Astrocyte (in vitro differentiated cells and primary cell): ENCODE measurements around the gene PARD3B. TPM values are rescaled to one million over a fixed set of nuclear protein-coding genes. Genes with fewer than 3 reads are reported as not detected.

Experiments used
- DNase-seq: peaks from one replicate; pipeline ENCODE4 v3.0.0-alpha.2; 2010; ENCODE audit warnings: low read depth
- FAIRE-seq: peaks from 2 replicates; lab custom pipeline; 2011; peaks lifted over from hg19 to GRCh38; lab: Jason Lieb, UNC
- H2AFZ ChIP-seq: 2 replicates; pipeline ENCODE4 v1.6.0; 2012; ENCODE audit warnings: low read depth, low read length, inconsistent platforms
- H3K27ac ChIP-seq: 2 replicates; pipeline ENCODE4 v1.5.1; 2011; ENCODE audit warnings: low read depth, low read length, inconsistent platforms
- H3K27me3 ChIP-seq: 2 replicates; pipeline ENCODE4 v1.6.0; 2011; ENCODE audit warnings: low read length, inconsistent platforms; ENCODE audit not compliant: insufficient read depth
- H3K36me3 ChIP-seq: 2 replicates; pipeline ENCODE4 v1.5.1; 2011; ENCODE audit warnings: low read length, inconsistent platforms; ENCODE audit not compliant: insufficient read depth
- H3K4me1 ChIP-seq: 2 replicates; pipeline ENCODE4 v1.5.1; 2011; ENCODE audit warnings: low read length, inconsistent platforms; ENCODE audit not compliant: insufficient read depth
- H3K4me2 ChIP-seq: 2 replicates; pipeline ENCODE4 v1.6.0; 2012; ENCODE audit warnings: low read length, inconsistent platforms
- H3K4me3 ChIP-seq: 2 replicates; pipeline ENCODE4 v1.5.1; 2011; ENCODE audit warnings: low read depth, mild to moderate bottlenecking, low read length, inconsistent platforms; ENCODE audit not compliant: insufficient read depth
- H3K79me2 ChIP-seq: 2 replicates; pipeline ENCODE4 v1.6.0; 2012; ENCODE audit warnings: mild to moderate bottlenecking, low read length, inconsistent platforms; ENCODE audit not compliant: insufficient read depth
- H3K9ac ChIP-seq: 2 replicates; pipeline ENCODE4 v1.6.0; 2012; ENCODE audit warnings: mild to moderate bottlenecking, low read length, inconsistent platforms
- H3K9me3 ChIP-seq: 2 replicates; pipeline ENCODE4 v1.5.1; 2012; ENCODE audit warnings: low read depth, mild to moderate bottlenecking, low read length, inconsistent platforms; ENCODE audit not compliant: insufficient read depth
- H4K20me1 ChIP-seq: 2 replicates; pipeline ENCODE4 v1.6.0; 2012; ENCODE audit warnings: low read length, inconsistent platforms; ENCODE audit not compliant: insufficient read depth
- H3K27ac Mint-ChIP-seq: one replicate; pipeline ENCODE4 v1.8.0; 2021; ENCODE audit warnings: mild to moderate bottlenecking, mixed read lengths; ENCODE audit not compliant: unreplicated experiment
- H3K27me3 Mint-ChIP-seq: one replicate; pipeline ENCODE4 v1.8.0; 2021; ENCODE audit warnings: low read depth, mixed read lengths; ENCODE audit not compliant: unreplicated experiment
- H3K36me3 Mint-ChIP-seq: one replicate; pipeline ENCODE4 v1.8.0; 2021; ENCODE audit warnings: low read depth, mixed read lengths; ENCODE audit not compliant: unreplicated experiment
- H3K4me1 Mint-ChIP-seq: one replicate; pipeline ENCODE4 v1.8.0; 2021; ENCODE audit warnings: low read depth, mixed read lengths; ENCODE audit not compliant: unreplicated experiment
- H3K4me3 Mint-ChIP-seq: one replicate; pipeline ENCODE4 v1.8.0; 2021; ENCODE audit warnings: mild to moderate bottlenecking, moderate library complexity, mixed read lengths; ENCODE audit not compliant: unreplicated experiment
- H3K9me3 Mint-ChIP-seq: one replicate; pipeline ENCODE4 v1.8.0; 2021; ENCODE audit warnings: mild to moderate bottlenecking, mixed read lengths; ENCODE audit not compliant: unreplicated experiment
- CTCF ChIP-seq: IDR thresholded peaks from 2 replicates; pipeline ENCODE4 v1.5.1; 2011; ENCODE audit warnings: low read depth, mild to moderate bottlenecking, inconsistent platforms, low read length, moderate library complexity; ENCODE audit not compliant: insufficient read depth
- EZH2 ChIP-seq: IDR thresholded peaks from 2 replicates; pipeline ENCODE4 v1.6.1; 2012; ENCODE audit warnings: mild to moderate bottlenecking, low read length, inconsistent platforms; ENCODE audit not compliant: insufficient read depth
- total RNA-seq: library from RNA; stranded (reverse); gene quantifications from 2 replicates; pipeline ENCODE4 v1.2.1, GENCODE V29; 2021

Gene PARD3B
- total RNA-seq, 1 donor from 2014 or later = 6.5 TPM

GRCh38 chr2:205293559-205293958 is 748.3 kb downstream of the PARD3B start:
- DNase-seq = no peak

DNA sequence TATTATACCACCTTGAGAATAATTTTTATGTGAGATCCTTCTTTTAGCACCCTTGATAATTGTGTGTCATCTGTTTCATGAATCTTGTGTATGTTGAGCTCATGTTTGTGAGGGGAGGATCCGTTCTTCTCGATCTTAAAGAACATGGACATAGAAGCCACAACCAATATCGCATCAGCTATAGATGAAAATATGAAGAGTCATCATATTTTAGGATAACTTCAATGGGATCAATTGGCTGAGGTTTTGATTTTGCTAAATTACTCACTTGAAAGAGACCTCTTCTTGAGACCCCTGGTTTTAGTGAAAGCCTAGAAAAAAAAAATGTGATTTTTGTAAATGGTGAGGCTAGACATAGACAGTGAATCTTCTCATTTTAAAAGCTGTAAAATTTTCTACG is 751.7 kb downstream of the PARD3B start:
- Histone ChIP-seq H3K27ac (no peak overlapping the region), H3K4me3 (no peak overlapping the region), H4K20me1 (no peaks in the 10 kb centered on the region), H3K79me2 (no peaks in the 10 kb centered on the region), H3K9ac (no peak overlapping the region), H3K4me2 (no peak overlapping the region), H3K36me3 (no peaks in the 10 kb centered on the region), H2AFZ (no peak overlapping the region), H3K27me3 (no peaks in the 10 kb centered on the region), H3K4me1 (no peaks in the 10 kb centered on the region), H3K9me3 (no peaks in the 10 kb centered on the region)
- no peak for DNase-seq
- no peaks in the 10 kb centered on the region for H3K27me3 Mint-ChIP-seq
- no peaks in the 10 kb centered on the region for H3K4me1 Mint-ChIP-seq
- no peak for TF ChIP-seq CTCF
- no peak for TF ChIP-seq EZH2
- no peak for FAIRE-seq
- no peak overlapping the region for H3K27ac Mint-ChIP-seq
- H3K4me3 Mint-ChIP-seq = no peak overlapping the region
- H3K36me3 Mint-ChIP-seq = no peaks in the 10 kb centered on the region
- no peaks in the 10 kb centered on the region for H3K9me3 Mint-ChIP-seq

More at GRCh38 chr2:205293559-205293958, 748.3 kb downstream of the PARD3B start:
- H3K9me3 Mint-ChIP-seq = no peaks in the 10 kb centered on the region
- Histone ChIP-seq H3K4me1 (no peaks in the 10 kb centered on the region), H3K4me2 (no peak overlapping the region), H3K9ac (no peak overlapping the region), H3K27me3 (no peaks in the 10 kb centered on the region), H3K4me3 (no peak overlapping the region), H4K20me1 (no peaks in the 10 kb centered on the region), H3K36me3 (no peaks in the 10 kb centered on the region), H3K79me2 (no peaks in the 10 kb centered on the region), H2AFZ (no peak overlapping the region), H3K27ac (no peak overlapping the region), H3K9me3 (no peaks in the 10 kb centered on the region)
- H3K36me3 Mint-ChIP-seq = no peaks in the 10 kb centered on the region
- H3K27ac Mint-ChIP-seq = no peak overlapping the region
- no peak overlapping the region for H3K4me3 Mint-ChIP-seq
- no peak for FAIRE-seq
- TF ChIP-seq CTCF (no peak), EZH2 (no peak)
- H3K27me3 Mint-ChIP-seq = no peaks in the 10 kb centered on the region
- no peaks in the 10 kb centered on the region for H3K4me1 Mint-ChIP-seq

DNA sequence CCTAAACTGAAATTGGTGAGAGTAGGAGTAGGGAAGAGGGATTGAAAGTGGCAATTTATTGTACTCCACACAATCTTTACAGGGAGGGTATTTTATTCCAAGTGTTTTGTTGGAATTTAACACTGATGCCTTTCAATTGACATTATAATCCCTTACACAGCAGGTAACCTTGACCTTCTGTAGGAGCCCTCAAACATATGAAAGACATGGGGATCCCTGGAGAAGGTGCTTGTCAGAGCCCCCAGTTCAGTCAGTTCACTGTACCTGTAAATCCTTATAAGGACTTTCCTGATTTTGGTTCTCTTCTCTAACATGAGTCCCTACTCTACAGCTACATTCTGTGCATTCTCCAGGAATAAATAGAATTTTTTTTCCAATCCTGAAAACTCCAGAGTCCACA is 752.1 kb downstream of the PARD3B start:
- Mint-ChIP-seq H3K27me3 (no peaks in the 10 kb centered on the region), H3K4me3 (no peak overlapping the region), H3K4me1 (no peaks in the 10 kb centered on the region), H3K27ac (no peak overlapping the region), H3K36me3 (no peaks in the 10 kb centered on the region), H3K9me3 (no peaks in the 10 kb centered on the region)
- Histone ChIP-seq H3K27me3 (no peaks in the 10 kb centered on the region), H3K4me1 (no peaks in the 10 kb centered on the region), H3K27ac (no peak overlapping the region), H3K9me3 (no peaks in the 10 kb centered on the region), H2AFZ (no peak overlapping the region), H3K36me3 (no peaks in the 10 kb centered on the region), H3K4me3 (no peak overlapping the region), H3K4me2 (no peak overlapping the region), H3K79me2 (no peaks in the 10 kb centered on the region), H4K20me1 (no peaks in the 10 kb centered on the region), H3K9ac (no peak overlapping the region)
- no peak for TF ChIP-seq CTCF
- no peak for TF ChIP-seq EZH2
- FAIRE-seq (no peak), DNase-seq (no peak)
